ENCODE results near the gene ARHGAP6. TPM values are rescaled to one million over a fixed set of nuclear protein-coding genes. Genes with fewer than 3 reads are reported as not detected.

ARHGAP6 gene
- polyA plus RNA-seq, 3 donors: 0.31 to 1.1 (median 0.40) TPM

DNA sequence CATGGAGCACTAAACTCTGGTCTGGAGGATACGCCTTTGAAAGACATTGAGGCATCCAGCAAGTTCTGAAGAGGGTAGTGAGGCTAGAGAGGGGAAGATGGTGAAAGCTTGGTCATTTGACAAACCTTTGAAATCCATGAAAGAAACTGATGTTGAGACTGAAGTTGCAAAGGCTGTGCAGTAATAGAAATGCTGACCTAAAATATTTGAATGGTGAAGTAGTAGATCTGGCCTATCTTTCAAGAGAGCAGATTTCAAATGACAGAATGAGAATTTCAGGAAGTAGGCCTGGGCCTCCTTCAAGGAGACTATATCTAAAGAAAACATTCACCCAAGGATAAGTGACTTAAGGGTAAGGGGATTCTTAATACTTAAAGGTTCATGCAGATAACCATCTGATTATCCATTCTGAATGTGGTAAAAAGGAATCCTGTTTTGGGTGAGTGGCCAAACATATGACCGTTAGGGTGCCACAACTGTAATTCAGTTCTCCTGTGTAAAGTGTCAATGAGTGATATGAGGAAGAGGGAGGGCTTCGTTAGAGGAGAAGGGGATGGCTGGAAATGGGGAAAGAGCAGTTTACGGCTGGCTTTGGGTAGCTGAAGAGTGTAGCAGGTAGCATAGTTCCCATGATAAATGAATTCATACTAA is 310.3 kb downstream of the ARHGAP6 start:
- H3K4me1 ChIP-seq (ENCODE audit: control insufficient read depth in 1 of 2, insufficient read depth in 2 of 2, low read length in 2 of 2): peaks cover 5 to 7% of the 10 kb centered on the region in 2 donors
- H3K4me2 ChIP-seq (replicated peaks; ENCODE audit: extremely low read depth, low read length, poor library complexity, severe bottlenecking): no peak overlapping the region
- H3K4me3 ChIP-seq (replicated peaks in 1 of 3; ENCODE audit: low read depth in 2 of 3, low read length in 3 of 3): no peak overlapping the region
- H3K9ac ChIP-seq (ENCODE audit: insufficient read depth, low read length, poor library complexity, severe bottlenecking): no peak overlapping the region
- WGBS (ENCODE audit: insufficient coverage): no CpG with 5 or more reads among the region's 4 CpGs
- Mint-ChIP-seq H3K27me3 (ENCODE audit: low read depth in 3 of 3) (peaks cover 0 to 1% (median 0%) of the 10 kb centered on the region in 3 donors), H3K9me3 (peaks cover 0 to 4% (median 1%) of the 10 kb centered on the region in 7 donors), H3K36me3 (no peaks in the 10 kb centered on the region), H3K27ac (no peak overlapping the region), H3K4me1 (peaks cover 12% of the 10 kb centered on the region), H3K4me3 (no peak overlapping the region)
- no peaks in the 10 kb centered on the region for H3K9me3 ChIP-seq (replicated peaks in 1 of 2; ENCODE audit: control insufficient read depth in 1 of 2, insufficient read depth in 1 of 2, low read length in 2 of 2)
- H3K27me3 ChIP-seq (ENCODE audit: control insufficient read depth in 2 of 2, insufficient read depth in 2 of 2, low read length in 2 of 2): no peaks in the 10 kb centered on the region
- no peaks in the 10 kb centered on the region for H3K79me2 ChIP-seq (ENCODE audit: insufficient read depth, low read length)
- TF ChIP-seq, protein P1, sequence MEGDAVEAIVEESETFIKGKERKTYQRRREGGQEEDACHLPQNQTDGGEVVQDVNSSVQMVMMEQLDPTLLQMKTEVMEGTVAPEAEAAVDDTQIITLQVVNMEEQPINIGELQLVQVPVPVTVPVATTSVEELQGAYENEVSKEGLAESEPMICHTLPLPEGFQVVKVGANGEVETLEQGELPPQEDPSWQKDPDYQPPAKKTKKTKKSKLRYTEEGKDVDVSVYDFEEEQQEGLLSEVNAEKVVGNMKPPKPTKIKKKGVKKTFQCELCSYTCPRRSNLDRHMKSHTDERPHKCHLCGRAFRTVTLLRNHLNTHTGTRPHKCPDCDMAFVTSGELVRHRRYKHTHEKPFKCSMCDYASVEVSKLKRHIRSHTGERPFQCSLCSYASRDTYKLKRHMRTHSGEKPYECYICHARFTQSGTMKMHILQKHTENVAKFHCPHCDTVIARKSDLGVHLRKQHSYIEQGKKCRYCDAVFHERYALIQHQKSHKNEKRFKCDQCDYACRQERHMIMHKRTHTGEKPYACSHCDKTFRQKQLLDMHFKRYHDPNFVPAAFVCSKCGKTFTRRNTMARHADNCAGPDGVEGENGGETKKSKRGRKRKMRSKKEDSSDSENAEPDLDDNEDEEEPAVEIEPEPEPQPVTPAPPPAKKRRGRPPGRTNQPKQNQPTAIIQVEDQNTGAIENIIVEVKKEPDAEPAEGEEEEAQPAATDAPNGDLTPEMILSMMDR (IDR thresholded peaks at IDR 0.05): no peak
- DNase-seq: no peak
- no peaks in the 10 kb centered on the region for H4K20me1 ChIP-seq (ENCODE audit: insufficient read depth, low read length)
- H3K27ac ChIP-seq (ENCODE audit: low read depth in 1 of 2, low read length in 2 of 2): no peak overlapping the region
- intact Hi-C loops (cut with micrococcal nuclease): no loop called here
- H2AFZ ChIP-seq (ENCODE audit: insufficient read depth, low read depth, low read length, poor library complexity, severe bottlenecking): no peak overlapping the region
- H3K36me3 ChIP-seq (replicated peaks in 1 of 2; ENCODE audit: control insufficient read depth in 1 of 2, insufficient read depth in 2 of 2, low read length in 2 of 2): no peaks in the 10 kb centered on the region

DNA sequence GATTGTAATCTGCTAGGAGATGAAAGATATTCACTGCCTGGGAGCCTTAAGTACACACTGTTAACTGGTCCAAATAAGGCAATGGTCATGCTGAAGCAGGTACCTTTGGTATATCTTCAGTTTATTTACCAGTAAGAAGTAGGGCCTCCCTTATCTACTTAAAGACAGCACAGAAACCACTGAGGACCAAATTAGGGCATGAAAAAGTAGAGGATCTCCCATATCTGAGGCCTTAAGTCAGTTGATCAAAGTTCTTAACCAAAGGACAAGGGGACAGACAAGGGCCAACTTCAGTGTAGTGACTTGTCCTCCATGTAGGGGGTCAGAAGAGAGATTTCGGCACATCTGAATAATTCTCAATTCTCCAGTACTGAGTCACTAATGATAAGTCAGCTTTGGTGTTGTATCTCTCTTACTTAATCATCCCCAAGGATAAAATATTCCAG is 313.4 kb downstream of the ARHGAP6 start:
- Mint-ChIP-seq H3K36me3 (no peaks in the 10 kb centered on the region), H3K27ac (no peak overlapping the region), H3K4me3 (no peak overlapping the region), H3K4me1 (peaks cover 15% of the 10 kb centered on the region), H3K27me3 (ENCODE audit: low read depth in 3 of 3) (no peaks in the 10 kb centered on the region), H3K9me3 (peaks cover 0 to 4% (median 0%) of the 10 kb centered on the region in 7 donors)
- DNase-seq: no peak
- Histone ChIP-seq H3K27ac (ENCODE audit: low read depth in 1 of 2, low read length in 2 of 2) (no peak overlapping the region), H3K36me3 (replicated peaks in 1 of 2; ENCODE audit: control insufficient read depth in 1 of 2, insufficient read depth in 2 of 2, low read length in 2 of 2) (no peaks in the 10 kb centered on the region), H3K27me3 (ENCODE audit: control insufficient read depth in 2 of 2, insufficient read depth in 2 of 2, low read length in 2 of 2) (no peaks in the 10 kb centered on the region), H3K9me3 (replicated peaks in 1 of 2; ENCODE audit: control insufficient read depth in 1 of 2, insufficient read depth in 1 of 2, low read length in 2 of 2) (no peaks in the 10 kb centered on the region), H2AFZ (ENCODE audit: insufficient read depth, low read depth, low read length, poor library complexity, severe bottlenecking) (no peak overlapping the region), H4K20me1 (ENCODE audit: insufficient read depth, low read length) (no peaks in the 10 kb centered on the region), H3K4me2 (replicated peaks; ENCODE audit: extremely low read depth, low read length, poor library complexity, severe bottlenecking) (no peak overlapping the region), H3K4me3 (replicated peaks in 1 of 3; ENCODE audit: low read depth in 2 of 3, low read length in 3 of 3) (no peak overlapping the region), H3K79me2 (ENCODE audit: insufficient read depth, low read length) (no peaks in the 10 kb centered on the region), H3K9ac (ENCODE audit: insufficient read depth, low read length, poor library complexity, severe bottlenecking) (no peak overlapping the region), H3K4me1 (ENCODE audit: control insufficient read depth in 1 of 2, insufficient read depth in 2 of 2, low read length in 2 of 2) (peaks cover 10 to 13% of the 10 kb centered on the region in 2 donors)
- no CpG with 5 or more reads among the region's 1 CpG for WGBS (ENCODE audit: insufficient coverage)
- TF ChIP-seq, protein P1 (IDR thresholded peaks at IDR 0.05): no peak
- intact Hi-C loops (cut with micrococcal nuclease): no loop called here
